OCI-LY7 (cell line): ENCODE data around the gene SLC25A3. TPM values are rescaled to one million over a fixed set of nuclear protein-coding genes. Genes with fewer than 3 reads are reported as not detected.

Experiments used
- BruUV-seq: library from RNA; stranded (reverse); fragments of 400-500 nt; replicated peaks from 2 replicates; lab custom pipeline; 2021; lab: Mats Ljungman, UMichigan
- CTCF ChIA-PET: fragments of 300-600 bp; sonication (Branson Sonifier 250); formaldehyde crosslinking; loops from one replicate; lab custom pipeline; 2022; ENCODE audit warnings: antibody characterized with exemption; ENCODE audit not compliant: unreplicated experiment; lab: Charles Lee
- POLR2A ChIA-PET: fragments of 300-600 bp; sonication (Branson Sonifier 250); formaldehyde crosslinking; loops from one replicate; lab custom pipeline; 2022; ENCODE audit warnings: antibody characterized with exemption; lab: Charles Lee
- DNase-seq: peaks from one replicate; pipeline ENCODE4 v3.0.0-alpha.2; 2015; ENCODE audit warnings: low spot score
- H2AFZ ChIP-seq: fragments of 200-600 bp; sonication (generic), shearing (Covaris generic); 2 replicates; pipeline ENCODE4 v1.6.1; 2014; ENCODE audit warnings: mild to moderate bottlenecking, antibody characterized with exemption, low read length, moderate library complexity
- H3K27ac ChIP-seq: fragments of 200-600 bp; sonication (generic); 2 replicates; pipeline ENCODE4 v1.5.1; 2014; ENCODE audit warnings: mixed run types, low read depth, mild to moderate bottlenecking, moderate library complexity, low read length, inconsistent platforms; ENCODE audit not compliant: poor library complexity, severe bottlenecking
- H3K36me3 ChIP-seq: fragments of 200-600 bp; sonication (generic); 2 replicates; pipeline ENCODE4 v1.6.1; 2014; ENCODE audit warnings: mild to moderate bottlenecking, antibody characterized with exemption, low read length, moderate library complexity, mixed read lengths; ENCODE audit not compliant: insufficient read depth
- H3K4me1 ChIP-seq: fragments of 200-600 bp; sonication (generic); 2 replicates; pipeline ENCODE4 v1.5.1; 2014; ENCODE audit warnings: mild to moderate bottlenecking, low read length; ENCODE audit not compliant: insufficient read depth, poor library complexity, severe bottlenecking
- H3K4me2 ChIP-seq: fragments of 200-600 bp; sonication (generic); 2 replicates; pipeline ENCODE4 v1.6.1; 2014; ENCODE audit warnings: mild to moderate bottlenecking, low read length
- H3K4me3 ChIP-seq: fragments of 200-600 bp; sonication (generic); 2 replicates; pipeline ENCODE4 v1.5.1; 2014; ENCODE audit warnings: mild to moderate bottlenecking, low read depth, low read length; ENCODE audit not compliant: poor library complexity, severe bottlenecking
- H3K79me2 ChIP-seq: fragments of 200-600 bp; sonication (generic); 2 replicates; pipeline ENCODE4 v1.6.1; 2016; ENCODE audit warnings: low read depth, mild to moderate bottlenecking, low read length, moderate library complexity, mixed read lengths; ENCODE audit not compliant: insufficient read depth
- H3K9me2 ChIP-seq: fragments of 200-600 bp; sonication (generic); 2 replicates; pipeline ENCODE4 v1.6.1; 2016; ENCODE audit warnings: mild to moderate bottlenecking, low read length, mixed read lengths; ENCODE audit not compliant: insufficient read depth
- H3K9me3 ChIP-seq: fragments of 200-600 bp; sonication (generic); 2 replicates; pipeline ENCODE4 v1.6.1; 2014; ENCODE audit warnings: mild to moderate bottlenecking, mixed run types, low read length, mixed read lengths
- H4K20me1 ChIP-seq: fragments of 200-600 bp; sonication (generic); 2 replicates; pipeline ENCODE4 v1.6.1; 2014; ENCODE audit warnings: mild to moderate bottlenecking, antibody characterized with exemption, low read length, moderate library complexity, mixed read lengths; ENCODE audit not compliant: insufficient read depth
- CTCF ChIP-seq: fragments of 200-600 bp; sonication (generic); conservative IDR thresholded peaks from 2 replicates; pipeline ENCODE4 v1.5.1; 2014; ENCODE audit warnings: mild to moderate bottlenecking, antibody characterized with exemption, low read length, moderate library complexity, mixed read lengths
- EZH2phosphoT487 ChIP-seq: fragments of 200-600 bp; sonication (generic); IDR thresholded peaks from 2 replicates; pipeline ENCODE4 v1.6.1; 2018; ENCODE audit warnings: low read depth, borderline replicate concordance, mild to moderate bottlenecking, mixed run types, antibody characterized with exemption, low read length, moderate library complexity, mixed read lengths
- intact Hi-C: fragments of 100-400 bp; cut with micrococcal nuclease; formaldehyde crosslinking; loops from one replicate; pipeline ENCODE4 v1.10.0; 2022; ENCODE audit not compliant: unreplicated experiment
- total RNA-seq, 2 experiments: library from RNA; depleted of rRNA in 1 of 2; stranded (reverse); fragments of >200 nt in 1 of 2; shearing (Covaris generic) in 1 of 2; gene quantifications; 2 replicates each; pipeline ENCODE4 v1.2.3, GENCODE V29; 2014 to 2022

Gene SLC25A3
- total RNA-seq, 2 experiments from 2014 or later: 355 to 476 TPM

DNA sequence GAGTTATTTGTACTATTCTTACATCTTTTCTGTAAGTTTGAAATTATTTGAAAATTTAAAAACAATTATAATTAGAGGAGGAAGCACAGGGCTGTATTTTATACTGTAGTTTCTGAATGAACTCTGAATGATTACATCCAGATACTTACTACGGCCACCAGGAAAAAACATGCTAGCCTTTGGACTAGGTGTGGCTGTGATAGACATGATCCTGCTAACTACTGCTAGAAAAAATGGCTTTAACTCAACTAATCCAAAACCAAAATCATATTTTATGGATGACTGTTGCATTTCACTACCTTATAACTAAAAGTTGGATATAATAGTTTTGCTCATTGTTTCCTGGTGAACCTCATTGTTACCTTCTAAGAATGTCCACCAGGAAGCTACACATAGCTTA, 15.1 kb upstream of the SLC25A3 start:
- CTCF ChIA-PET: no interaction called here
- POLR2A ChIA-PET: no interaction called here
- Histone ChIP-seq H3K4me2 (no peak overlapping the region), H3K27ac (no peak overlapping the region), H3K4me3 (no peak overlapping the region), H4K20me1 (no peaks in the 10 kb centered on the region), H3K36me3 (no peaks in the 10 kb centered on the region), H3K9me2 (no peaks in the 10 kb centered on the region), H3K79me2 (no peaks in the 10 kb centered on the region), H2AFZ (no peak overlapping the region), H3K4me1 (no peaks in the 10 kb centered on the region), H3K9me3 (no peaks in the 10 kb centered on the region)
- DNase-seq: no peak
- TF ChIP-seq EZH2phosphoT487 (no peak), CTCF (no peak)
- no TSS peak for BruUV-seq
- intact Hi-C loops: no loop called here

GRCh38 chr12:98578821-98579220, 14.7 kb upstream of the SLC25A3 start:
- TF ChIP-seq EZH2phosphoT487 (no peak), CTCF (no peak)
- Histone ChIP-seq H3K4me3 (no peak overlapping the region), H2AFZ (no peak overlapping the region), H4K20me1 (no peaks in the 10 kb centered on the region), H3K79me2 (no peaks in the 10 kb centered on the region), H3K4me1 (no peaks in the 10 kb centered on the region), H3K9me3 (no peaks in the 10 kb centered on the region), H3K36me3 (no peaks in the 10 kb centered on the region), H3K4me2 (no peak overlapping the region), H3K27ac (no peak overlapping the region), H3K9me2 (no peaks in the 10 kb centered on the region)
- DNase-seq: no peak
- ChIA-PET CTCF (no interaction called here), POLR2A (no interaction called here)
- BruUV-seq: no TSS peak
- intact Hi-C loops: no loop called here

GRCh38 chr12:98579347-98579746, 14.1 kb upstream of the SLC25A3 start:
- CTCF ChIA-PET: no interaction called here

More at GRCh38 chr12:98579347-98579746, 14.1 kb upstream of the SLC25A3 start:
- H3K4me2 ChIP-seq: no peak overlapping the region
- no peak for DNase-seq
- H3K9me2 ChIP-seq: no peaks in the 10 kb centered on the region
- no peak overlapping the region for H3K27ac ChIP-seq
- no peak overlapping the region for H3K4me3 ChIP-seq
- H3K9me3 ChIP-seq: no peaks in the 10 kb centered on the region
- no peak overlapping the region for H2AFZ ChIP-seq
- POLR2A ChIA-PET: no interaction called here
- no peaks in the 10 kb centered on the region for H3K36me3 ChIP-seq
- TF ChIP-seq CTCF: no peak
- TF ChIP-seq EZH2phosphoT487: no peak
- intact Hi-C loops: no loop called here
- H3K4me1 ChIP-seq: no peaks in the 10 kb centered on the region
- no peaks in the 10 kb centered on the region for H4K20me1 ChIP-seq
- no TSS peak for BruUV-seq
- no peaks in the 10 kb centered on the region for H3K79me2 ChIP-seq
